ENCODE measurements around the gene ITGB3. TPM values are rescaled to one million over a fixed set of nuclear protein-coding genes. Genes with fewer than 3 reads are reported as not detected.
"Not testable (repeated sequence)": the region's sequence is repeated elsewhere in the genome, so short reads cannot be mapped to it uniquely, and the experiment has no call there.

Gene ITGB3
- total RNA-seq, 1 donor from 2014 or later: 149 TPM

GRCh38 chr17:47222047-47222446 is 31.6 kb upstream of the ITGB3 start:
- DNase-seq (ENCODE audit: low read depth in 2 of 2): no peak

- peak in 1 of 2 donors; percentile 72 for DNase-seq (ENCODE audit: low read depth in 2 of 2)
These were observed 30.6 kb upstream of the ITGB3 start for GRCh38 chr17:47223007-47223406.

GRCh38 chr17:47223460-47223859 is 30.2 kb upstream of the ITGB3 start:
- no peak for DNase-seq (ENCODE audit: low read depth in 2 of 2)

DNA sequence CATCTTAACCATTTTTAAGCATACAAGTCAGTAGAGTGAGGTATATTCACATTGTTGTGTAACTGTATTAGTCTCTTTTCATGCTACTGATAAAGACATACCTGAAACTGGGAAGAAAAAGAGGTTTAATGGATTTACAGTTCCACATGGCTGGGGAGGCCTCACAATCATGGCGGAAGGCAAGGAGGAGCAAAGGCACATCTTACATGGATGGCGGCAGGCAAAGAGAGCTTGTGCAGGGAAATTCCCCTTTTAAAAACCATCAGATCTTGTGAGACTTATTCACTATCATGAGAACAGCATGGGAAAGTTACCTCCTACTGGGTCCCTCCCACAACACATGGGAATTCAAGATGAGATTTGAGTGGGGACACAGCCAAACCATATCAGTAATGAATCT is 29.6 kb upstream of the ITGB3 start:
- DNase-seq (ENCODE audit: low read depth in 2 of 2): not testable (repeated sequence)

GRCh38 chr17:47224966-47225365 is 28.7 kb upstream of the ITGB3 start:
- DNase-seq (ENCODE audit: low read depth in 2 of 2): peak in 1 of 2 donors; percentile 57

- DNase-seq (ENCODE audit: low read depth in 2 of 2): peak; percentile 85 to 99
These were observed 28.2 kb upstream of the ITGB3 start for GRCh38 chr17:47225436-47225858.

GRCh38 chr17:47225911-47226688 is 27.5 kb upstream of the ITGB3 start:
- DNase-seq (ENCODE audit: low read depth in 2 of 2): peak in 1 of 2 donors; percentile 38

GRCh38 chr17:47227862-47228261 is 25.8 kb upstream of the ITGB3 start:
- no peak for DNase-seq (ENCODE audit: low read depth in 2 of 2)

DNA sequence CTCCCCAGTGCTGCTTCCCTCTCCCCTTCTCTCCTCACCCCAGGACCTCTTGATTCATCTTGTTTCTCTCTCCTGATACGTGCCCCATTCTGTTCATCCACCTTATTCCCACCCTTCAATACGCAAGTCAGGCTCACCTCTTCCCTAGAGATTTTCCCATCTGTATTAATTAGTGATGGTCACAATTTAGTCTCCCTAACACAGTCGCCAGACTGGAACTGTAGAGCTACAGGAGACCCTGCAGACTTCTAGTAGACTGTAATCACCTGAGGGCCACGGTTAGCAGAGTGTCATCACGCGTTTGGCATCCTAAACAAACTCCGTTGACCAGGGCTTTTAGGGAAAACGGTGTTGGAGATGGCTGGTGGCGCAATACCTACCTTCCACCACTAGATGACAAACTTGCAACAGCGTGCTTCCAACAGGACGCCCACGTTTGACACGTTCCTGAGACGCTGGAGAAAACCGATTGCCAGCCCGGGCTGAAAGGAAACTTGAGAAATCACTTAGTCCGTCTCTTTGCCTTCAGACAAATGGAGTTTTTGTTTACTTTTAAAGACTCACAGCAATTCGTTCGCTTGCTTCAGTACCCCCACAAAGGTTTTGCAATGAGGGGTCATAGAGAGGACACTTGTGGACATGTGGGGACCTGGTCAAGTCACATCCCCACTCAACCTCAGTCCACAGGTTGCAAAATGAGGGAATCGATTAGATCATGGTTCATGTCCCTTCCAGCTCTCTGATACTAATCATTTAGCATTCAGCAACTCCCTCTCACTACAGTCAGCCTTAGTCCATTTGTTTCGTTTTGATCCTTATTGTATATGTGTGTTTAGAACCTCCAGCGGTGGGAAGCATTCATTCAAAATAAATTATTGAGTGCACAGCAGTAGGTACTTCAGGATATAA is 23.8 kb upstream of the ITGB3 start:
- DNase-seq (ENCODE audit: low read depth in 2 of 2): peak; percentile 74 to 92

DNA sequence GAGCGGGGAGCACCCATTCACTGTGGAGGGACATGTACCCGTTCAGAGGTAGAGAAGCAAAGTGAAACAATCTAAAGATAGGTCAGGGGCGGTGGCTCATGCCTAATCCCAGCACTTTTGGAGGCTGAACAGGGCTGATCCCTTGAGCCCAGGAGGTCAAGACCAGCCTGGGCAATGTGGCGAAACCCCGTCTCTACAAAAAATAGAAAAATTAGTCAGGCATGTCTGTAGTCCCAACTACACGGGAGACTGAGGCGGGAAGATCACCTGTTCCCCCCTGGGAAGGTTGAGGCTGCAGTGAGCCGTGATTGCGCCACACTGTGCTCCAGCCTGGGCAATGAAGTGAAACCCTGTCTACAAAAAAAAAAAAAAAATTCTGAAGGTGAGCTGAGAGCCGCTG is 22.8 kb upstream of the ITGB3 start:
- DNase-seq (ENCODE audit: low read depth in 2 of 2): no peak

GRCh38 chr17:47231334-47231733 is 22.3 kb upstream of the ITGB3 start:
- DNase-seq (ENCODE audit: low read depth in 2 of 2): no peak

DNA sequence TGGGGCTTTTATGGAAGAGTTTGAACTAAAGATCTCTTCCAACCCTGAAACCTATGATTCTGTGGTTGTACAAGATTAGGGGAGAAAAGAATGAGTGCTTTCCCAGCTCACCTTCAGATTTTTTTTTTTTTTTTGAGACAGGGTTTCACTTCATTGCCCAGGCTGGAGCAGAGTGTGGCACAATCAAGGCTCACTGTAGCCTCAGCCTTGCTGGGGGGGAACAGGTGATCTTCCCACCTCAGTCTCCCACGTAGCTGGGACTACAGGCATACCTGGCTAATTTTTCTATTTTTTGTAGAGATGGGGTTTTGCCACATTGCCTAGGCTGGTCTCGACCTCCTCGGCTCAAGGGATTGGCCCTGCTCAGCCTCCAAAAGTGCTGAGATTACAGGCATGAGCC is 21.8 kb upstream of the ITGB3 start:
- DNase-seq (ENCODE audit: low read depth in 2 of 2): no peak

DNA sequence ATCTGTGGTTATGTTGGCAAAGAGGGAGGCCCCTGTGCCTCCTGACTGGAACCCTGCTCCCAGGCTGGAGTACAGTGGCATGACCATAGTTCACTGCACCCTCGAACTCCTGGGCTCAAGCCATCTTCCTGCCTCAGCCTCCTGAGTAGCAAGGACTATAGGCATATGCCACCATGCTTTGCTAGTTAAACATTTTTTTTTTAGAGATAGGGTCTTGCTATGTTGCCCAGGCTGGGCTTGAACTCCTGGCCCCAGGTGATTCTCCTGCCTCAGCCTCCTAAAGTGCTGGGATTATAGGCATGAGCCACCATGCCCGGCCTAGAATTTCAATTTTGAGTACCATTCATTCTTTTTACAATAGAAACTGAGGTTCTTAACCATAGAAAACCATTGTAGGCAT is 21.2 kb upstream of the ITGB3 start:
- DNase-seq (ENCODE audit: low read depth in 2 of 2): no peak

GRCh38 chr17:47235506-47235905 is 18.1 kb upstream of the ITGB3 start:
- DNase-seq (ENCODE audit: low read depth in 2 of 2): no peak

- DNase-seq (ENCODE audit: low read depth in 2 of 2): no peak
These were observed 17.7 kb upstream of the ITGB3 start for GRCh38 chr17:47235923-47236322.

DNA sequence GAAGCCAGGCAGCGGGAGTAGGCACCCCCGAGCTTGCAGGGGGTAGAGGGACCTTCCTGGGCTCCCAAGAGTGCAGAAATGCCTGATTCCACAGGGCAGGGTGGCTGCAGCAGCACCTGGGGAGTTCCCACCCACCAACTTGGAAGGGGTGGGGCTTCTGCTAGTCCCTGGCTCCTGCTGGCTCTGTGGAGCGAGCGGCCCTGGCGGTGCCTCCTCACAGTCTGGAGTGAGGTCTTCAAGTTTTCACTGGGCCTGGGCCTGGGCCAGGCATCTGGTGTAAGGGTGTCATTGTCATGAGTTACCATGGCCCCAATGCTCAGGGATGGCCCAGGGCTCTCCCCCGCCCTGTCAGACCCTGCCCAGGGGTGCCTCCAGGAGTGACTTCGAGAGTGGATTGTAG is 15.8 kb upstream of the ITGB3 start:
- DNase-seq (ENCODE audit: low read depth in 2 of 2): no peak

GRCh38 chr17:47238321-47239010 is 15.2 kb upstream of the ITGB3 start:
- DNase-seq (ENCODE audit: low read depth in 2 of 2): no peak

GRCh38 chr17:47239619-47239966 is 14.0 kb upstream of the ITGB3 start:
- DNase-seq (ENCODE audit: low read depth in 2 of 2): no peak

DNA sequence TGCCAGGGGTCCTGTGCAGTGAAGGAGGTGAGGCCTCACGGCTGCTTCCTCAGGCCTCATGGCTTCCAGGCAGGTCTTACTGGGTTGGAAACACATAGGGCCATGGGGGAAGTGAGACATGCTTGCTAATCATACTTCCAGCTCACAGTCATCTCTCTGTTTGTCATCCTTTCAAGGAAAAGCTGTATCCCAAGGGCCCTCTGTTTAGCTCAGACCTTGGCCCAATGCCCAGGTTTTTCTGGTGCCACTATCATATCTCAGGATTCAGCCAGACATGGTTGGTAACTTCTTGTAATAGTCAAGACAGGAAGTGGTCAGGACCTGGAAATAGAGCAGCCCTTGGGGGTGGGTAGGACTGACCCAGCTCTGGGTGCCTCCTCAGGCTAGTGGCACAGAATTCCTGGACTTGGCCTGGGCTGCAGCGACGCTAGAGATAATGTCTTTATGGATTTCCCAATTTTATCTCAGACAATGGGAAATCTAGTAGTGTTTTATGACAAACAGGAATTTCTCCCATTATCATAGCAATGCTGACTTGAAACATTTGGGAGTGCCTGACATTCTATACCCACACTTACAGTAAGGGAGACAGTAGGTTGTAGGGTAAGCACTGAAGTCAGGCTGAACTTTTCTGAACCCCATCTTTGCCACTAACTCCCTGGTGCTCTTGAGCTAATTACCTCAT is 13.5 kb upstream of the ITGB3 start:
- DNase-seq (ENCODE audit: low read depth in 2 of 2): peak in 1 of 2 donors; percentile 96

DNA sequence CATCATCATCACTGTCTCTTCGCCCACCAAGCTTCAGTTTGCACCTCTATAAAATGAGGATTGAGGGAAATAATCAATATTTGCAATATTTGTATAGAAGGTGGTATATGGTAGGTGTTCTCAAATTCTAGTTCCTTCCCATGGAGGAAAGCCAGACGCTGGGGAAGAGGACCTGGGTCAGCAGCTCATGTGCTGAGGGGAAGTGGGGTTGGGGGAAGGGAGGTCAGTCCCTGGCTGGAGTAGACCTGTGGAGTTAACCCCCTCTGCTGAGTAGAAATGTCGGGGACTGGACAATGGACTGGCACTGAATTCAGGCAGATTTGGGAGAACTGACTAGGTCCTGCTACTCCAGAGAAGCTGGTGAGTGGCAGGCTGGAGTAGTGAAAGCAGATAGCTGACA is 12.8 kb upstream of the ITGB3 start:
- DNase-seq (ENCODE audit: low read depth in 2 of 2): no peak

DNA sequence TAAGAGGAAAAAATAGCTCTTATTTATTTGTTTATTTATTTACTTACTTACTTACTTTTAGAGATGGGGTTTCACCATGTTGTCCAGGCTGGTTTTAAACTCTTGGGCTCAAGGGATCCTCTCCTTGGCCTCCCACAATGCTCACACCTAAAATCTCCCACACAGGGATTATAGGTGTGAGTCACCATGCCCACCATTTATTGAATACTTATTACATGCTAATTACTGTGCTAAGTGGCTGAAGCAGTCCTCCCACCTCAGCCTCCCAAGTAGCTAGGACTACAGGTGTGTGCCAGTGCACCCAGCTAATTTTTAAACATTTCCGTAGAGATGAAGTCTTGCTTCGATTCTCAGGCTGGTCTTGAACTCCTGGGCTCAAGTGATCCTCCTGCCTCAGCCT is 11.0 kb upstream of the ITGB3 start:
- no peak for DNase-seq (ENCODE audit: low read depth in 2 of 2)

Measured in dermis microvascular lymphatic vessel endothelial cell (primary cell).